ENCODE data around the gene GNB2. TPM values are rescaled to one million over a fixed set of nuclear protein-coding genes. Genes with fewer than 3 reads are reported as not detected.

GNB2 gene
- total and polyA plus RNA-seq, 12 donors: 54.1 to 365 (median 213) TPM

GRCh38 chr7:100641860-100642533, 31.5 kb upstream of the GNB2 start:
- H3K4me1 ChIP-seq (replicated peaks in 1 of 2): no peaks in the 10 kb centered on the region
- DNase-seq: no peak
- no peak overlapping the region for H3K4me3 ChIP-seq
- no peak for TF ChIP-seq POLR2A (IDR thresholded peaks at IDR 0.05)
- no peak for TF ChIP-seq CTCF (IDR thresholded peaks at IDR 0.05)
- no peaks in the 10 kb centered on the region for H3K36me3 ChIP-seq (replicated peaks in 1 of 2)
- no peaks in the 10 kb centered on the region for H3K27me3 ChIP-seq
- intact Hi-C loops (cut with DNase I): no loop called here
- 67 to 75% (median 73%) methylated on average over 5 to 10 of the region's 10 CpGs for WGBS, 4 donors
- no peaks in the 10 kb centered on the region for H3K9me3 ChIP-seq (replicated peaks in 1 of 3)
- no peak overlapping the region for H3K27ac ChIP-seq

GRCh38 chr7:100642534-100642907, 31.0 kb upstream of the GNB2 start:
- WGBS, 4 donors: 58 to 72% (median 65%) methylated on average over 5 to 11 of the region's 11 CpGs
- no peak for DNase-seq
- intact Hi-C loops (cut with DNase I): no loop called here
- Histone ChIP-seq H3K27me3 (no peaks in the 10 kb centered on the region), H3K4me1 (replicated peaks in 1 of 2) (no peaks in the 10 kb centered on the region), H3K36me3 (replicated peaks in 1 of 2) (no peaks in the 10 kb centered on the region), H3K9me3 (replicated peaks in 1 of 3) (no peaks in the 10 kb centered on the region), H3K27ac (no peak overlapping the region), H3K4me3 (no peak overlapping the region)
- TF ChIP-seq CTCF (IDR thresholded peaks at IDR 0.05) (no peak), POLR2A (IDR thresholded peaks at IDR 0.05) (no peak)

- Histone ChIP-seq H3K4me1 (replicated peaks in 1 of 2) (no peaks in the 10 kb centered on the region), H3K36me3 (replicated peaks in 1 of 2) (no peaks in the 10 kb centered on the region), H3K27me3 (peaks cover 6% of the 10 kb centered on the region), H3K4me3 (no peak overlapping the region), H3K9me3 (replicated peaks in 1 of 3) (no peaks in the 10 kb centered on the region), H3K27ac (no peak overlapping the region)
- intact Hi-C loops (cut with DNase I): no loop called here
- DNase-seq: no peak
- WGBS, 4 donors: 82 to 85% (median 83%) methylated on average over 12 to 15 of the region's 15 CpGs
- no peak for TF ChIP-seq CTCF (IDR thresholded peaks at IDR 0.05)
- no peak for TF ChIP-seq POLR2A (IDR thresholded peaks at IDR 0.05)
These were observed 23.5 kb upstream of the GNB2 start for GRCh38 chr7:100649826-100650565.

- DNase-seq: no peak
- H3K27me3 ChIP-seq: peaks cover 10% of the 10 kb centered on the region
- no peaks in the 10 kb centered on the region for H3K4me1 ChIP-seq (replicated peaks in 1 of 2)
- intact Hi-C loops (cut with DNase I): no loop called here
- no peaks in the 10 kb centered on the region for H3K9me3 ChIP-seq (replicated peaks in 1 of 3)
- H3K4me3 ChIP-seq: no peak overlapping the region
- no peak for TF ChIP-seq POLR2A (IDR thresholded peaks at IDR 0.05)
- TF ChIP-seq CTCF (IDR thresholded peaks at IDR 0.05): no peak
- no peak overlapping the region for H3K27ac ChIP-seq
- WGBS, 4 donors: 47 to 64% (median 51%) methylated on average over 14 to 25 of the region's 25 CpGs
- no peaks in the 10 kb centered on the region for H3K36me3 ChIP-seq (replicated peaks in 1 of 2)
These were observed 18.4 kb upstream of the GNB2 start for GRCh38 chr7:100654908-100655831.
